GM23338 (cell line): ENCODE data around the gene CORO2A.

Experiments used
- CREB1 ChIP-seq: fragments of 250-450 bp; sonication (Bioruptor Pico); IDR thresholded peaks from 2 replicates; pipeline ENCODE4 v1.5.0; 2020; ENCODE audit warnings: low read depth, mild to moderate bottlenecking, moderate library complexity
- EZH2 ChIP-seq: fragments of 200-600 bp; sonication (generic); IDR thresholded peaks from one replicate; pipeline ENCODE4 v1.8.0; 2017; ENCODE audit warnings: antibody characterized with exemption, mild to moderate bottlenecking, low read depth; ENCODE audit not compliant: unreplicated experiment
- EZH2phosphoT487 ChIP-seq: fragments of 200-600 bp; sonication (generic); IDR thresholded peaks from one replicate; pipeline ENCODE4 v1.8.1; 2018; ENCODE audit warnings: antibody characterized with exemption; ENCODE audit not compliant: unreplicated experiment
- JUNB ChIP-seq: IDR thresholded peaks from one replicate; pipeline ENCODE4 v1.6.1; 2016; ENCODE audit warnings: antibody characterized with exemption; ENCODE audit not compliant: unreplicated experiment
- POLR2AphosphoS5 ChIP-seq: IDR thresholded peaks from 2 replicates; pipeline ENCODE4 v1.6.1; 2016; ENCODE audit warnings: antibody characterized with exemption, low read depth
- STAT1 ChIP-seq: IDR thresholded peaks from one replicate; pipeline ENCODE4 v1.6.1; 2016; ENCODE audit warnings: antibody characterized with exemption; ENCODE audit not compliant: unreplicated experiment
- ZNF331 ChIP-seq: fragments of 250-450 bp; sonication (Bioruptor Pico); IDR thresholded peaks from 2 replicates; pipeline ENCODE4 v1.5.0; 2020; ENCODE audit warnings: low read depth, mild to moderate bottlenecking, moderate library complexity
- TF ChIP-seq, protein P1 (sequence below), 2 experiments: fragments of 200-600 bp in 1 of 2; sonication (generic) in 1 of 2; conservative IDR thresholded peaks; 2 replicates each; pipeline versions ENCODE4 v1.5.1 to v1.6.1; 2016 to 2017; ENCODE audit warnings: antibody characterized with exemption in 2 of 2, low read depth in 2 of 2, mild to moderate bottlenecking in 2 of 2, moderate library complexity in 1 of 2
- TF ChIP-seq, protein P2 (sequence below): IDR thresholded peaks from one replicate; pipeline ENCODE4 v1.6.1; 2018; ENCODE audit warnings: antibody characterized with exemption; ENCODE audit not compliant: unreplicated experiment
- TF ChIP-seq, protein P3 (sequence below): IDR thresholded peaks from 2 replicates; pipeline ENCODE4 v1.6.1; 2016; ENCODE audit warnings: antibody characterized with exemption

DNA sequence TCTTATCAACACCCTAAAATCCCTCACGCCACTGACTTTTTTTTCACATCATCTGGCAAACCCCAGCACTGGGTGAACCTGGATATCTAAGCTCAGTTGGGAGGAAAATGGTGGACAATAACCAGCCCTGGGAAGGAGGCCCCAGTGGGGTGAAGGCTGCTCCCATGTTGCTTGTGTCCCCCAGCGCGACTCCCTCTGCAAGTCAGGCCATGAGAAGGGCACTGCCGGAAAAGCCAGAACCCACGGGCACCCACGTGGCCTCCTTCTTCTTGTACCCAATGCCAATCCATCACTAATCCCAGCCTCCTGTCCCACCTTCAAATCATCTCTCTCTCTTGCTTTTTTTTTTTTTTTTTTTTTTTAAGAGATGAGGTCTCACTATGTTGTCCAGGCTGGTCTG is 11.4 kb downstream of the CORO2A start:
- TF ChIP-seq, protein P1, sequence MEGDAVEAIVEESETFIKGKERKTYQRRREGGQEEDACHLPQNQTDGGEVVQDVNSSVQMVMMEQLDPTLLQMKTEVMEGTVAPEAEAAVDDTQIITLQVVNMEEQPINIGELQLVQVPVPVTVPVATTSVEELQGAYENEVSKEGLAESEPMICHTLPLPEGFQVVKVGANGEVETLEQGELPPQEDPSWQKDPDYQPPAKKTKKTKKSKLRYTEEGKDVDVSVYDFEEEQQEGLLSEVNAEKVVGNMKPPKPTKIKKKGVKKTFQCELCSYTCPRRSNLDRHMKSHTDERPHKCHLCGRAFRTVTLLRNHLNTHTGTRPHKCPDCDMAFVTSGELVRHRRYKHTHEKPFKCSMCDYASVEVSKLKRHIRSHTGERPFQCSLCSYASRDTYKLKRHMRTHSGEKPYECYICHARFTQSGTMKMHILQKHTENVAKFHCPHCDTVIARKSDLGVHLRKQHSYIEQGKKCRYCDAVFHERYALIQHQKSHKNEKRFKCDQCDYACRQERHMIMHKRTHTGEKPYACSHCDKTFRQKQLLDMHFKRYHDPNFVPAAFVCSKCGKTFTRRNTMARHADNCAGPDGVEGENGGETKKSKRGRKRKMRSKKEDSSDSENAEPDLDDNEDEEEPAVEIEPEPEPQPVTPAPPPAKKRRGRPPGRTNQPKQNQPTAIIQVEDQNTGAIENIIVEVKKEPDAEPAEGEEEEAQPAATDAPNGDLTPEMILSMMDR (conservative IDR thresholded peaks at IDR 0.05; ENCODE audit: low read depth in 2 of 2), result no peak
- TF ChIP-seq CREB1 (CRISPR knock-in tag), result no peak
- TF ChIP-seq EZH2, result no peak
- TF ChIP-seq, protein P2, sequence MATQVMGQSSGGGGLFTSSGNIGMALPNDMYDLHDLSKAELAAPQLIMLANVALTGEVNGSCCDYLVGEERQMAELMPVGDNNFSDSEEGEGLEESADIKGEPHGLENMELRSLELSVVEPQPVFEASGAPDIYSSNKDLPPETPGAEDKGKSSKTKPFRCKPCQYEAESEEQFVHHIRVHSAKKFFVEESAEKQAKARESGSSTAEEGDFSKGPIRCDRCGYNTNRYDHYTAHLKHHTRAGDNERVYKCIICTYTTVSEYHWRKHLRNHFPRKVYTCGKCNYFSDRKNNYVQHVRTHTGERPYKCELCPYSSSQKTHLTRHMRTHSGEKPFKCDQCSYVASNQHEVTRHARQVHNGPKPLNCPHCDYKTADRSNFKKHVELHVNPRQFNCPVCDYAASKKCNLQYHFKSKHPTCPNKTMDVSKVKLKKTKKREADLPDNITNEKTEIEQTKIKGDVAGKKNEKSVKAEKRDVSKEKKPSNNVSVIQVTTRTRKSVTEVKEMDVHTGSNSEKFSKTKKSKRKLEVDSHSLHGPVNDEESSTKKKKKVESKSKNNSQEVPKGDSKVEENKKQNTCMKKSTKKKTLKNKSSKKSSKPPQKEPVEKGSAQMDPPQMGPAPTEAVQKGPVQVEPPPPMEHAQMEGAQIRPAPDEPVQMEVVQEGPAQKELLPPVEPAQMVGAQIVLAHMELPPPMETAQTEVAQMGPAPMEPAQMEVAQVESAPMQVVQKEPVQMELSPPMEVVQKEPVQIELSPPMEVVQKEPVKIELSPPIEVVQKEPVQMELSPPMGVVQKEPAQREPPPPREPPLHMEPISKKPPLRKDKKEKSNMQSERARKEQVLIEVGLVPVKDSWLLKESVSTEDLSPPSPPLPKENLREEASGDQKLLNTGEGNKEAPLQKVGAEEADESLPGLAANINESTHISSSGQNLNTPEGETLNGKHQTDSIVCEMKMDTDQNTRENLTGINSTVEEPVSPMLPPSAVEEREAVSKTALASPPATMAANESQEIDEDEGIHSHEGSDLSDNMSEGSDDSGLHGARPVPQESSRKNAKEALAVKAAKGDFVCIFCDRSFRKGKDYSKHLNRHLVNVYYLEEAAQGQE, result no peak
- no peak for TF ChIP-seq POLR2AphosphoS5
- TF ChIP-seq EZH2phosphoT487, result no peak
- no peak for TF ChIP-seq ZNF331
- TF ChIP-seq STAT1, result no peak
- TF ChIP-seq, protein P3, sequence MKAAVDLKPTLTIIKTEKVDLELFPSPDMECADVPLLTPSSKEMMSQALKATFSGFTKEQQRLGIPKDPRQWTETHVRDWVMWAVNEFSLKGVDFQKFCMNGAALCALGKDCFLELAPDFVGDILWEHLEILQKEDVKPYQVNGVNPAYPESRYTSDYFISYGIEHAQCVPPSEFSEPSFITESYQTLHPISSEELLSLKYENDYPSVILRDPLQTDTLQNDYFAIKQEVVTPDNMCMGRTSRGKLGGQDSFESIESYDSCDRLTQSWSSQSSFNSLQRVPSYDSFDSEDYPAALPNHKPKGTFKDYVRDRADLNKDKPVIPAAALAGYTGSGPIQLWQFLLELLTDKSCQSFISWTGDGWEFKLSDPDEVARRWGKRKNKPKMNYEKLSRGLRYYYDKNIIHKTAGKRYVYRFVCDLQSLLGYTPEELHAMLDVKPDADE, result no peak
- no peak for TF ChIP-seq JUNB
